ENCODE data around the gene IGSF21. TPM values are rescaled to one million over a fixed set of nuclear protein-coding genes. Genes with fewer than 3 reads are reported as not detected.

IGSF21 gene
- total and polyA plus RNA-seq, 2 donors (not counting 1 experiment from before 2014, with no cell fraction given), result not detected

- H2AFZ ChIP-seq (ENCODE audit: insufficient read depth, low read depth, low read length, poor library complexity, severe bottlenecking), result no peak overlapping the region
- no peaks in the 10 kb centered on the region for H3K4me1 ChIP-seq (ENCODE audit: control insufficient read depth in 2 of 2, insufficient read depth in 2 of 2, low read length in 2 of 2)
- Mint-ChIP-seq H3K27ac (no peak overlapping the region), H3K9me3 (ENCODE audit: insufficient read depth) (no peaks in the 10 kb centered on the region), H3K4me1 (no peaks in the 10 kb centered on the region), H3K4me3 (no peak overlapping the region), H3K27me3 (peaks cover 17% of the 10 kb centered on the region)
- no peak overlapping the region for H3K4me3 ChIP-seq (ENCODE audit: control extremely low read depth in 1 of 5, extremely low read depth in 1 of 5, insufficient read depth in 1 of 5, low read depth in 2 of 5, low read length in 4 of 5)
- H4K20me1 ChIP-seq (ENCODE audit: control insufficient read depth, insufficient read depth, low read length, poor library complexity, severe bottlenecking), result no peaks in the 10 kb centered on the region
- peaks cover 0 to 2% (median 0%) of the 10 kb centered on the region in 3 donors for H3K9me3 ChIP-seq (ENCODE audit: control extremely low read depth in 1 of 3, control insufficient read depth in 2 of 3, insufficient read depth in 1 of 3, low read length in 2 of 3)
- DNase-seq (no peak), ATAC-seq (ENCODE audit: low read depth) (no peak)
- TF ChIP-seq EZH2 (IDR thresholded peaks at IDR 0.05; ENCODE audit: borderline replicate concordance, insufficient read depth, low read depth, low read length, poor library complexity, severe bottlenecking), result no peak
- TF ChIP-seq, protein P1, sequence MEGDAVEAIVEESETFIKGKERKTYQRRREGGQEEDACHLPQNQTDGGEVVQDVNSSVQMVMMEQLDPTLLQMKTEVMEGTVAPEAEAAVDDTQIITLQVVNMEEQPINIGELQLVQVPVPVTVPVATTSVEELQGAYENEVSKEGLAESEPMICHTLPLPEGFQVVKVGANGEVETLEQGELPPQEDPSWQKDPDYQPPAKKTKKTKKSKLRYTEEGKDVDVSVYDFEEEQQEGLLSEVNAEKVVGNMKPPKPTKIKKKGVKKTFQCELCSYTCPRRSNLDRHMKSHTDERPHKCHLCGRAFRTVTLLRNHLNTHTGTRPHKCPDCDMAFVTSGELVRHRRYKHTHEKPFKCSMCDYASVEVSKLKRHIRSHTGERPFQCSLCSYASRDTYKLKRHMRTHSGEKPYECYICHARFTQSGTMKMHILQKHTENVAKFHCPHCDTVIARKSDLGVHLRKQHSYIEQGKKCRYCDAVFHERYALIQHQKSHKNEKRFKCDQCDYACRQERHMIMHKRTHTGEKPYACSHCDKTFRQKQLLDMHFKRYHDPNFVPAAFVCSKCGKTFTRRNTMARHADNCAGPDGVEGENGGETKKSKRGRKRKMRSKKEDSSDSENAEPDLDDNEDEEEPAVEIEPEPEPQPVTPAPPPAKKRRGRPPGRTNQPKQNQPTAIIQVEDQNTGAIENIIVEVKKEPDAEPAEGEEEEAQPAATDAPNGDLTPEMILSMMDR (IDR thresholded peaks at IDR 0.05), result no peak
- ChIA-PET POLR2A (no interaction called here), CTCF (no interaction called here)
- no peaks in the 10 kb centered on the region for H3K79me2 ChIP-seq (ENCODE audit: control insufficient read depth, insufficient read depth, low read length)
- no peak overlapping the region for H3K9ac ChIP-seq (ENCODE audit: low read length)
- H3K4me2 ChIP-seq (replicated peaks; ENCODE audit: low read depth, low read length, poor library complexity, severe bottlenecking), result no peak overlapping the region
- intact Hi-C loops (cut with micrococcal nuclease), result no loop called here
- H3K27ac ChIP-seq (ENCODE audit: low read length in 2 of 2), result no peak overlapping the region
- no peaks in the 10 kb centered on the region for H3K27me3 ChIP-seq (replicated peaks in 1 of 4; ENCODE audit: control extremely low read depth in 1 of 4, control insufficient read depth in 3 of 4, insufficient read depth in 4 of 4, low read length in 3 of 4)
- H3K36me3 ChIP-seq (replicated peaks in 1 of 2; ENCODE audit: control extremely low read depth in 1 of 2, control insufficient read depth in 1 of 2, extremely low read depth in 1 of 2, insufficient read depth in 2 of 2, low read length in 1 of 2), result no peaks in the 10 kb centered on the region
- WGBS (ENCODE audit: insufficient coverage), result no CpG with 5 or more reads among the region's 4 CpGs
These were observed 40.1 kb downstream of the IGSF21 start for GRCh38 chr1:18147672-18148071.

GRCh38 chr1:18148461-18148860, 40.9 kb downstream of the IGSF21 start:
- ATAC-seq (ENCODE audit: low read depth), result no peak
- POLR2A ChIA-PET, result no interaction called here

More at GRCh38 chr1:18148461-18148860, 40.9 kb downstream of the IGSF21 start:
- Mint-ChIP-seq H3K27ac (no peak overlapping the region), H3K4me1 (no peaks in the 10 kb centered on the region), H3K9me3 (ENCODE audit: insufficient read depth) (no peaks in the 10 kb centered on the region), H3K4me3 (no peak overlapping the region), H3K27me3 (peaks cover 14% of the 10 kb centered on the region)
- TF ChIP-seq EZH2 (IDR thresholded peaks at IDR 0.05; ENCODE audit: borderline replicate concordance, insufficient read depth, low read depth, low read length, poor library complexity, severe bottlenecking), result no peak
- TF ChIP-seq, protein P1 (IDR thresholded peaks at IDR 0.05), result no peak
- CTCF ChIA-PET, result no interaction called here
- H2AFZ ChIP-seq (ENCODE audit: insufficient read depth, low read depth, low read length, poor library complexity, severe bottlenecking), result no peak overlapping the region
- H3K4me2 ChIP-seq (replicated peaks; ENCODE audit: low read depth, low read length, poor library complexity, severe bottlenecking), result no peak overlapping the region
- DNase-seq, result no peak
- H3K4me1 ChIP-seq (ENCODE audit: control insufficient read depth in 2 of 2, insufficient read depth in 2 of 2, low read length in 2 of 2), result no peaks in the 10 kb centered on the region
- H3K9me3 ChIP-seq (ENCODE audit: control extremely low read depth in 1 of 3, control insufficient read depth in 2 of 3, insufficient read depth in 1 of 3, low read length in 2 of 3), result peaks cover 0 to 2% (median 0%) of the 10 kb centered on the region in 3 donors
- H3K27ac ChIP-seq (ENCODE audit: low read length in 2 of 2), result no peak overlapping the region
- no peak overlapping the region for H3K9ac ChIP-seq (ENCODE audit: low read length)
- H3K27me3 ChIP-seq (replicated peaks in 1 of 4; ENCODE audit: control extremely low read depth in 1 of 4, control insufficient read depth in 3 of 4, insufficient read depth in 4 of 4, low read length in 3 of 4), result no peaks in the 10 kb centered on the region
- H3K36me3 ChIP-seq (replicated peaks in 1 of 2; ENCODE audit: control extremely low read depth in 1 of 2, control insufficient read depth in 1 of 2, extremely low read depth in 1 of 2, insufficient read depth in 2 of 2, low read length in 1 of 2), result no peaks in the 10 kb centered on the region
- no peak overlapping the region for H3K4me3 ChIP-seq (ENCODE audit: control extremely low read depth in 1 of 5, extremely low read depth in 1 of 5, insufficient read depth in 1 of 5, low read depth in 2 of 5, low read length in 4 of 5)
- no peaks in the 10 kb centered on the region for H4K20me1 ChIP-seq (ENCODE audit: control insufficient read depth, insufficient read depth, low read length, poor library complexity, severe bottlenecking)
- H3K79me2 ChIP-seq (ENCODE audit: control insufficient read depth, insufficient read depth, low read length), result no peaks in the 10 kb centered on the region
- intact Hi-C loops (cut with micrococcal nuclease), result no loop called here
- 81% methylated on average over 3 of the region's 5 CpGs for WGBS (ENCODE audit: insufficient coverage)
